Activated T-cell treated with anti-CD3 and anti-CD28 coated beads, Interleukin-2, amount 50 U/mL, for 1 hour (primary cell): ENCODE data around the gene SH3BP4.

Experiments
- DNase-seq: peaks from one replicate; pipeline ENCODE4 v3.0.0-alpha.2; 2020

Gene SH3BP4

DNA sequence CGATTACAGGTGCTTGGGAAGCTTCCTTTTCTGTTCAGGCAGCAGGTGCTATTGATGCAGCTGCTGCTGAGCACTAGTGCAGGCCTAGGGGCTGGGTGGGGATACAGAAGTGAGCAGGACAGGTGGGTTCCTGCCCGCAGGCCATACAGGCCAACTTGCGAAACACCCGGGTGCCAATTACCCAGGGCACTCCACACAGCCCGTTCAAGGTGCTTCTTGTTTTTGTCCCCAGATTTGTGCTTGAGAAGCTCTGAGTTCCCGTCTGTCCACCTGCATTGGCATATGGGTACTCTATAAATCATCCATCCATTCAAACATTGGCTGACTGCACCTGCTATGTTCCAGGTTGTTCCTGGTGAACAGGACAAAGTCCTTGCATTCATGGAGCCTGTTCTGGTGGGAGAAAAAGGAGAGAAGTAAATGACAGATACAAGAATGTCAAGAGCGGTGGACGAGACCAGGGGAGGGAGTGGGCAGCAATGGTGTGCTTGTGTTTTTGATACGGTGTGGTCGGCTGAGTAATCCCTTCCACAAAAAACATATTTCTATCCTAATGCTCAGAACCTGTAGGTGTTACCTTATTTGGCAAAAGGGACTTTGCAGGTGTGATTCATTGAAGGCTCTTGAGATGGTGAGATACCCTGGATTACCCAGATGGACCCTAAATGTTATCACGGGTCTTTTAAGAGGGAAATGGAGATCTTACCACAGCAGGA, 31.4 kb downstream of the SH3BP4 start:
- DNase-seq: no peak

DNA sequence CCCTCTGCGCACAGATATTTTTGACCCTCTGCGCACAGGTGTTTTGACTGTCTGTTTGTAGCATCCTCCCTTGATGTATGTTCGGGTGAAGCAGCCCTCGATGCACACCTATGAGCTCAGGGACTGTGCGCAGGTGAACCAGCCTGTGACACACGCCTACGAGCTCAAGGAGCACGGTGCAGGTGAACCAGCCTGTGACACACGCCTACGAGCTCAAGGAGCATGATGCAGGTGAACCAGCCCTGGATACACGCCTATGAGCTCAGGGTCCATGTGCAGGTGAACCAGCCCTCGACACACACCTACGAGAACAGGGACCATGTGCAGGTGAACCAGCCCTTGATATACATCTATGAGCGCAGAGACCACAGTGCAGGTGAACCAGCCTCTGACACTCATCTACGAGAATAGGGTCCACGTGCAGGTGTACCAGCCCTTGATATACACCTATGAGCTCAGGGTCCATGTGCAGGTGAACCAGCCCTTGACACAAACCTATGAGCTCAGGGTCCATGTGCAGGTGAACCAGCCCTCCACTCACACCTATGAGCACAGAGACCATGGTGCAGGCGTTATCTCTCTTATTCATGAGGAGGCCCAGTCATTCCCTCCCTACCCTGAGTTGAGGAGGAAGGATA, 33.9 kb downstream of the SH3BP4 start:
- no peak for DNase-seq

DNA sequence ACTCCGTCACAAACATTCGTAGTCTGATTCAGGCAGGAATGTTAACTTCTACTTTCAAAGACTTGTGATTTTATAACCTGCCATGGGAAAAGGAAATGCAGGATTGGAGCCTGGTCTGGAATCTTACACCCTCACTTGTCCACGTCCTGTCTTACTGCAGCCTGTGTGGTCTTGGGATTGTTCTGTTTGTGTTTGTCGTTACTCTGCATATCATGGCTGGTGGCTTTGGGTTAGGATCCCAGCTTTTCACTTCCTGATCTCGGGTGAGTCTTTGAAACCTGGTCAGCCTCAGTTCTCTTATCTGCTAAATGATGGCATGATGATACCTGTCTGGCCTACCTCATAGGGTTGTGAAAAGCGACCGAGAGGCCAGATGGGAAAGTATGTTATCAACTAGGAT, 34.6 kb downstream of the SH3BP4 start:
- no peak for DNase-seq

DNA sequence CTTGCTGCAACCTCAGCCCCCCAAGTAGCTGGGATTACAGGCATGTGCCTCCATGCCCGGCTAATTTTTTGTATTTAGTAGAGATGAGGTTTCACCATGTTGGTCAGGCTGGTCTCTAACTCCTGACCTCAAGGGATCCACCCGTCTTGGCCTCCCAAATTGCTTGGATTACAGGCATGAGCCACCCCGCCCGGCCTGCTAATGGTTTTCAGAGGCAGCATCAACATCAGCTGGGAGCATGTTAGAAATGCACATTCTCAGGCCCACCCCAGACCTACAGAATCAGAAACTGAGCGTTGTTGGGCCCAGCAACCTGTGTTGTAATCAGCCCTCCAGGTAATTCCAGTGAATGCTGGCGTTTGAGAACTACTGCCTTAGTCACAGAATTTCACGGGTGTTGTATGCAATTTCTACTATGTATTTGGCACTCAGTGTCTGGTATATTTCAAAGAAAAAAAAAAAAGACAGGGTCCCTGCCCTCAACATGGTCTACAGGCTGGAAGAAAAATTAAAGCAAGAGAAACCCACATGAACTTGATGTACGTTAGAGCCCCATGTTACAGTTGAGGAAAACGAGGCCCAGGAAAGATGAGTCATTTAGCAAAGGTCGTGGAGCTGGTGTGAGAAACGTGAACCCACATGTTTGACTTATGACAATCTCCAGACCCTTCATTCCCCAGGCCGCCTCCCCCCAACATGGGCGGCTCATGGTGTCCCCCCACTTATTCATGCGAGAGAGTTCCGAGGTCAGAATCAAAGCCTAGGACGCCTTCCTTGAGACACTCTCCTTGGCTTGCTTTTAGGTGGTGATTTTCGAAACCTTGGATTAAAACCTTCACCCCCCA, 35.3 kb downstream of the SH3BP4 start:
- no peak for DNase-seq

- DNase-seq: no peak
These were observed 35.9 kb downstream of the SH3BP4 start for GRCh38 chr2:234987754-234988153.

DNA sequence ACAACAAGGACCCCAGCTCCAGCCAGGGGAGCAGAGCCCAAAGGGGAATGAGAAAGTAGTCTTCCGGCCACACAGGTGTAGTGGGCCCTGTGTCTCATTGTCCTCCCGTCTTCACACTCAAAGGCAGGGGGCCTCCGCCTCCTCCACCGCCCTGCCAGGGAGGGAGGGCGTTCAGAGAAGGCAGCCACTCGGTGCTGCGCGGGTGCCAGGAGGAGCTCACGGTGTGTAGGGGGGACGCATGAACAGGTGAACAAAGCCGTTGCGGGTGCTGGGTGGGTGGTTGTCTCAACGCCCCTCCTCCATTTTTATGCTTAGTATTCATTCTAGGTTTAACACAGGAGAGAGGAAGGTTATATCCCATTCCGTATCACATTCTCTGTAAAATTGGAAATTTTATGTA, 36.7 kb downstream of the SH3BP4 start:
- DNase-seq: no peak

- DNase-seq: no peak
These were observed 37.4 kb downstream of the SH3BP4 start for GRCh38 chr2:234989183-234989701.

- no peak for DNase-seq
These were observed 38.5 kb downstream of the SH3BP4 start for GRCh38 chr2:234990300-234990699.

- no peak for DNase-seq
These were observed 39.5 kb downstream of the SH3BP4 start for GRCh38 chr2:234991290-234991689.

DNA sequence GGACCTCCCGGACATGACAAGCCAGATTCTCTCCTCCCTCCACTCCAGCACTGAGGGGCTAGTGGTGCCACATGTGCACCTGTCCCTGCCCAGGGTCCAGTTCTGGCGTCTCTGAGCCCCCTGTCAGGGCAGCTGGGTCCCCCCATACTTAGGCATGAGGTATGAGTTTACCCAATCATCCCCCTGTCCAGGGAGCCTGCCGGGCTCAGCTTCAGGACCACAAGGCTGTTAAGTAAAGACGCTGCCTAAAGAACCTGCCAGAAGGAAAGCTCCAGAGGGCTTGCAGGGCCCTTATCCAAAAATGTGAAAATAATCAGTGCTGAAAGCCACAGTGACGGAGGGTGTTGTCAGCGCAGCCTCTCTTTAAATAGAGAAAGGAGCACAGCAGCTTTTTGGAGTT, 40.0 kb downstream of the SH3BP4 start:
- DNase-seq: no peak

DNA sequence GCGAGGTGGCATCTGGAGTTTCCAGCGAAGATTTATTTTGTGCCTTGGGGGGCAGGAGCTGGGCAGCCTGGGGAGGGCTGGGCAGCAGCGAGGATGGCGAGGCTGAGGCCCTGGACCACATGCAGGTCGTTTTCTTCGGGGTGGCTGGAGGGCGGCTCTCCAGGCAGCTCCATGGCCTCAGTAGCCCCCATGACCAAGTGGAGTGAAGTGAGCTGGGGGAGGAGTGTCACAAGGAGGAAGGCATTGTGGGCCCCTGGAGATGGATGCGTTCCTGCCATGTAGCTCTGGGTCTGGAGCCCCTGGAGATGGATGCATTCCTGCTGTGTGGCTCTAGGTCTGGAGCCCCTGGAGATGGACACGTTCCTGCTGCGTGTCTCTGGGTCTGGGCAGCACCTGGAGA, 40.4 kb downstream of the SH3BP4 start:
- DNase-seq: no peak

DNA sequence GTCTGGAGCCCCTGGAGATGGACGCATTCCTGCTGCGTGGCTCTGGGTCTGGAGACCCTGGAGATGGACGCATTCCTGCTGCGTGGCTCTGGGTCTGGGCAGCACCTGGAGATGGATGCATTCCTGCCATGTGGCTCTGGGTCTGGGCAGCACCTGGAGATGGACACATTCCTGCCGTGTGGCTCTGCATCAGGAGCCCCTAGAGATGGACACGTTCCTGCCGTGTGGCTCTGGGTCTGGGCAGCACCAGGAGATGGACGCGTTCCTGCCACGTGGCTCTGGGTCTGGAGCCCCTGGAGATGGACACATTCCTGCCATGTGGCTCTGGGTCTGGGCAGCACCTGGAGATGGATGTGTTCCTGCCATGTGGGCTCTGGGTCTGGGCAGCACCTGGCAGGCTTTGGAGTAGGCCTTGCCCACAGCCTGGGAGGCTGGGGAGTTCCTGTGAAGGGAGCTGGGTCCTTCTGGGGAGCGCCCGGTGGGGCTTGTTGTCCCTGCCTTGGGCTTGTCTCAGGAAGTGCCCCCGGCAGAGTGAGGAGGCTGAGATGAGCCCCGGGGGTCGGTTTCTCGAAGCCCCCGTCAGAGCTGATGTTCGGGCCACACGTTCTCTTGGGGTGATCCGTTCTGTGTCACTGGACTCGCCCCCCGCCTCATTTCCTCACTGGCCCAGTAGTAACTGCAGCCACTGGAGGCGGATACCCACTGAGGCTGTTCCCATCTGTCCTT, 41.0 kb downstream of the SH3BP4 start:
- no peak for DNase-seq

DNA sequence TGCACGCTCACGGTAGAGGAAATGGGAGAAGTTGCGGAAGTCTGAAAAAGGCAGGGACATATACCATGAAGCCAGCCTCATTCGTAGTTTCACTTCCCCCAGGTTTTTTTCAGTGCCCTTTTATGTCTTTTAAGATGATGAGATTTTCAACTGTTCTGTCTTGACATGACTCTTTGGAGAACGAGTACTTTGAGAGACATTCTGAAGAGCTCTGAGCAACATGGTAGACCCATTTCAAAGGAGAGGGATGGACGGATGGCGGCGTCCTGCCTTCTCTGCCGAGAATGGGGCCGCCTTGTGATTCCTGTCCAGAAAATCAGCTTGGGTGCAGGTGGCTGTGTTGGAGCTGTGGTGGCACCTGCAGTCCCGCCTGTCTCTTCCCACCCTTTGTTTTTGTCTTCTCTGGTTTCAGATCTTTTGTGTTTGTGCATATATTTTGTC, 41.7 kb downstream of the SH3BP4 start:
- DNase-seq: no peak

GRCh38 chr2:234994438-234995321, 42.9 kb downstream of the SH3BP4 start:
- no peak for DNase-seq

DNA sequence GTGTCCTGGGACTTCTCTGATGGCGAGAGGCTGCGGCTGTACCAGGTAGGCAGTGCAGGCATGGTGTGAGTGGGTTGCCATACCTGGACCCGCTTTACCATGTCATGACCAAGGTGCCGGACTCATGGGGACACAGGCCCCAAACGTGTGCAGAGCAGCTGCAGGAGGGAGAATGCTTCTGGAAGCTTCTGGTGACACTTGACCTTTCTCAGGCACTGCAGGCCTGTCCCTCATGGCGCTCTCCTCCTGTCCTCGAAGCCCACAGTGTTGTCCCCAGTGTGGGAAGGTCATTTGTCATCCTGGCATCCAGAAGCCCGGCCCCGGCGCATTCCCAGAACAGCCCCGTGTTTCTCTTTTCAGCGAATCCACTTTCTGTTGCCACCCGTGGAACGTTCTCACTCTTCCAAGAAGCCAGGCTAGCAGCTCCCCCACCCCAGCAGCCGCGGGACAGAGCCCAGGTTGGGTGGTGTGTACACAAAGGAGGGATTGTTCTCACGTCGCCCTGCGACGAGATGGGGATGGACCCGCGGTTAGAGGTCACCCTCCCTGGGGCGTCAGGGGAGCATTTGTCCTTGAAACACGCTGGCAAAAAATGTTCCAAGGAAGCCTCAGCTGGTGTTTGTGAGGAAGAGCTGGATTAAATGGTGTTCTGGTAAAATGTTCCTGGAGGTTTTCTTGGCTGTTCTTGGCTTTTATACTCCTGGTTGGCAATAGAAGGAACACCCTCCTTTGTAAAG, 43.7 kb downstream of the SH3BP4 start:
- DNase-seq: no peak

DNA sequence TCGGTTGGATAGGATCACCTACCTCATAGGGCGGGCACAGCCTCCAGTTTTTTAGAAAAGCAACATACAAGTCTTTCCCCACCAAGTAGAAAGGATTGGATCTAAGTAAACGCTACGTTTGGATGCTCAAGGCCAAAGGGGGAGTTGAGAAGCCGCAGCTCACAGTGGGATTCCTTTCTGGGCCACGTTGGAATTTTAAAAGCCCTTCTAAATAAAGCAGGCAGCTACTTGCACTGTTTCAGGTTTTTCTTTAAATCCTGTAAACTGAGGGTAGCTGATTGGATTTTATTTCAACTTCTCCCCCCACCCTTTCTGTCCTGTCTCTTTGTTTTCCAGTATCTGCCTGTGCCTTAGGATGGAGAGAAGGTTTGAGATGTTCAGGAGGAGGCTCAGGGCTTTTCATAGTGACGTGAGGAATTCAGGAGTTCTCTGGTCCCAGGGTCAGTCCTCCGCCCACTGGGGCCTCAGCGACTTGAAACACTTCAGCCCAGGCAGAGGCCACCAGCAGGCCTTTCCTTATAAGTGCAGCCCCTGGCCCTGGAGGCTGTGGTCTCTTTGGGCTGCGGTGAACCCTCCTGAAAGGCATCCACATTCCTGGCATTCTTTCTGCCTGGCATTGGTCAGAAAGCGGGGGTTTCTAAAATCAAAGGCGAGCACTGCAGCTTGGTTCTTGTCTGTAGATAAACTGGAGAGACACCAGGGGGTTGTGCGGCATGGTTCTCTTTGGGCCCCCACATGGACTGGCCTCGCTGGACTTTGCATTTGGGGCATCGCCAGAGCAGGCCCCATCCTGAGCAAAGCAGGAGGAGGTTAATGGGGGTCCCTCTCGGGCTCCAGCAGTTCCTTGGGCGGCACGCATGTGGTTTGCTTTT, 44.5 kb downstream of the SH3BP4 start:
- DNase-seq: no peak

GRCh38 chr2:234996941-234997270, 45.1 kb downstream of the SH3BP4 start:
- DNase-seq: no peak

DNA sequence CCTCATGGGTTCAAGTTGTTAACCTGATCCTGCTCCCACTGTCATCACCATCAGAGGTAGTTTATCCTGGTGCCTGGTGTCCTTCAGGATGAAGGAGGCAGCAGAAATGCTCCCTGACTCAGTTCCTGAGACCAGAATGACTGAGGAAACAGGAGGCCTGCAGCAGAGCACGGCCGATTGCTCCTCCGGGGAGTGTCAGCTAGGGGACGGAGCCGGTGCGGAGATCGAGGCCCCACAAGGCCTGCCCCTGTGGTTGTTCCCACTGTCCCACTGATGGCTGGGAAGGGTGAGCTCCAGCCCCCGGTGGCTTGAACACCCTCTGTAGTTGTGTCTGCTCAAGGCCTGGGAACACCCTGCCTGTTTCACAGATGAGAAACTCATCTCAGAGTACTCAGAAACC, 45.6 kb downstream of the SH3BP4 start:
- no peak for DNase-seq

GRCh38 chr2:234998404-234999211, 46.8 kb downstream of the SH3BP4 start:
- DNase-seq: no peak
